ENCODE measurements around the gene GIMAP6. TPM values are rescaled to one million over a fixed set of nuclear protein-coding genes. Genes with fewer than 3 reads are reported as not detected.
A peak's percentile ranks its signal among the peaks of the same experiment; 100 is the strongest.
"Not testable (repeated sequence)": the region's sequence is repeated elsewhere in the genome, so short reads cannot be mapped to it uniquely, and the experiment has no call there.

The GIMAP6 gene
- total and polyA plus RNA-seq, 8 donors = 19.4 to 52.7 (median 28.6) TPM

DNA sequence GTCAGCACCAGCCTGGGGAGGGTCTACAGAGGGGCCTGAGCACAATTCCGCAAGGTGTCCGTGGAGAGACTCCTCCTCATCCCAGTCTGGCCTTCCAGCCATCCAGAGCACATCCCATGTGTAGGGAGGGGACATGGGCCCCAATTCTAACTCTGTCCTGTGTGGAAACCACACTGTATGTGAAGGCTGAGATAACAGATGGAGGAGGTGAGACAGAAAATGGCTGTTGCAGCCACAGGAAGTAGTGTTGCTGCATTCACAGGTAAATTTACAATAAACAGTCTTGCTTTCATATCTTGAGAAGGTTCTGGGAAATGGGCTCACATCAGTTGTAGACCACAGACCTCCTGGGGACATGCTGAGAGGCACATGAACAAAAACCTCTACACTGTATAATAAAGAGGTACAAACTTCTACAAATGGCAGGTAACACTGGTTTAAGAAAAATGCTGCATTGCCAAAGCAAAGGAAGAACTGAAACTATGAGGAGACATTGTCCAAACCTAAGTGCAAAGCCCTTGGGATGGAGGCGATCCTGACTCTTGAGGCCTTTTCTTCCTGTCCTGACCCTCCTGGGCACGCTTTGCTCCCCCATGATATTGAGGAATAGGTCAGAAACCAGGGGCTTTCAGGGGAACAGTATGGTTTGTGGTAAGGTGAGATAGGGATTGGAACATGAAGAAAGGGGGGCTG is 31.8 kb upstream of the GIMAP6 start:
- DNase-seq (no peak), ATAC-seq (no peak)
- Histone ChIP-seq H3K36me3 (no peaks in the 10 kb centered on the region), H3K27ac (peak overlapping the region in 1 of 2 donors; percentile 35), H3K9me3 (peaks cover 0 to 4% of the 10 kb centered on the region in 2 donors), H3K27me3 (no peaks in the 10 kb centered on the region), H3K4me3 (no peak overlapping the region), H3K4me1 (peaks cover 0 to 15% of the 10 kb centered on the region in 2 donors)
- intact Hi-C loops (cut with DNase I) = no loop called here
- TF ChIP-seq, protein P1, sequence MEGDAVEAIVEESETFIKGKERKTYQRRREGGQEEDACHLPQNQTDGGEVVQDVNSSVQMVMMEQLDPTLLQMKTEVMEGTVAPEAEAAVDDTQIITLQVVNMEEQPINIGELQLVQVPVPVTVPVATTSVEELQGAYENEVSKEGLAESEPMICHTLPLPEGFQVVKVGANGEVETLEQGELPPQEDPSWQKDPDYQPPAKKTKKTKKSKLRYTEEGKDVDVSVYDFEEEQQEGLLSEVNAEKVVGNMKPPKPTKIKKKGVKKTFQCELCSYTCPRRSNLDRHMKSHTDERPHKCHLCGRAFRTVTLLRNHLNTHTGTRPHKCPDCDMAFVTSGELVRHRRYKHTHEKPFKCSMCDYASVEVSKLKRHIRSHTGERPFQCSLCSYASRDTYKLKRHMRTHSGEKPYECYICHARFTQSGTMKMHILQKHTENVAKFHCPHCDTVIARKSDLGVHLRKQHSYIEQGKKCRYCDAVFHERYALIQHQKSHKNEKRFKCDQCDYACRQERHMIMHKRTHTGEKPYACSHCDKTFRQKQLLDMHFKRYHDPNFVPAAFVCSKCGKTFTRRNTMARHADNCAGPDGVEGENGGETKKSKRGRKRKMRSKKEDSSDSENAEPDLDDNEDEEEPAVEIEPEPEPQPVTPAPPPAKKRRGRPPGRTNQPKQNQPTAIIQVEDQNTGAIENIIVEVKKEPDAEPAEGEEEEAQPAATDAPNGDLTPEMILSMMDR (IDR thresholded peaks at IDR 0.05) = no peak

DNA sequence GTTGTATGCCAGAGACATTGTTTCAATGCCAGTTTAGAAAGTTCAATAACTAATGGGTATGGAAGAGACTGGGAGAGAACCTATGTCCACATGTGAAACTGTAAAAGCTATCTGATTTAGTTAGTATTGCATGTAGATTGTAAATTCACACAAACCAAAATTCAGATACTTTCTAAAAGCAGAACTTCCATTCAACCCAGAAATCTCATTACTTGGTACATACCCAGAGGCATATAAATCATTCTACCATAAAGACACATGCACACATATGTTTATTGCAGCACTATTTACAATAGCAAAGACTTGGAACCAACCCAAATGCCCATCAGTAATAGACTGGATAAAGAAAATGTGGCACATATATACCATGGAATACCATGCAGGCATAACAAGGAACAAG is 30.6 kb upstream of the GIMAP6 start:
- ATAC-seq; DNase-seq; H3K9me3 ChIP-seq; intact Hi-C loops (cut with DNase I); H3K27me3 ChIP-seq; H3K36me3 ChIP-seq; H3K4me3 ChIP-seq; H3K27ac ChIP-seq: not testable (repeated sequence)
- H3K4me1 ChIP-seq = peaks cover 0 to 15% of the 10 kb centered on the region in 2 donors

DNA sequence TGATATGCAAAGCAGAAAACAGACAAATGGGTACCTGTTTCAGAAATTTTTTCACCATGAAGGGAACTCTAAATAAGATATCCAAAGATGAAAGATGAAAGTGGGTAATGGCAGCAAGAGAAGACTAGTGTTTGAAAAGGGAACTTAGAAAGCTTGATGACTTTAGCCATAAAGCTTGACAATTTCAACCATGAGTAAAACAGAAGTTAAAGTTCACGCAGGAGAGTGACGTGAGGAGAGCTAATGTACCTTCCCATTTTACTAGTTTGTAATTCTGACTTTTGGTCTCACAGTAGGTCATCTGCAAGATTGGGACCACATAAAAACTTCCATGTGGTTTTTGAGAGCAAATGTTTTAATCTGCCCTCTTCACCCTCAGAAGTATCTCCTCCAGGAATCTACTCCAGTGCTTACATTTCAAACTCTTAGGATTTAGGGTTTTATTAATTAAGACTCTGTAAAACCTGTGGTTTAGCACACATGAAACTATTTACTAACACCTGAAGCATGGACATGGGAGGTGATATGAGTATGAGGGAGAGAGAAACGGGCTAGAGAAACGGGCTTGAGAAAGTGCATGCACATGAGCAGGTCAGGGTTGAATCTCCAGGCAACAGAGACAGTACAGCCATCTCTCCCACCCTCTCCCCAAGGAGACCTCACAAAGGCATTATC is 28.9 kb upstream of the GIMAP6 start:
- no peak for ATAC-seq
- intact Hi-C loops (cut with DNase I) = no loop called here

DNA sequence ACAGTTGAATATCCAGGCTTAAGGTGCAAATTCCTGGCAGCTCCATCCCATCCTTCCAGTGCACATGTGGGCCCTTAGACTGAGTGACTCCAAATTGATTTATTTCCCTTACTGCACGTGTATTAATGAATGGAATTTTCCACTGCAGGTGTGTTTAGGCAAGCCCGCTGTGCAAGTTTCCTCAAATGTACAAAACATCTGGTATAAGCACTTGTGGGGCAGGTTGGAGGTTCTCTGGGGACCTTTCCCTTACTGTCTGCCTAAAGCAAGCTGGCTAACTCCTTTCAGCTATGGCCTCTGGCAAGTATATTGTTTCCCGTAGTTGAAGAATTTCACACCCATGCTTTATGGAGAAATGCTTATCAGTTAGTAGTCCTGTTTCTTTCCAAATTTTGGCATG is 25.3 kb upstream of the GIMAP6 start:
- Histone ChIP-seq H3K4me1 (no peaks in the 10 kb centered on the region), H3K4me3 (no peak overlapping the region), H3K9me3 (no peaks in the 10 kb centered on the region), H3K36me3 (no peaks in the 10 kb centered on the region), H3K27ac (no peak overlapping the region), H3K27me3 (no peaks in the 10 kb centered on the region)
- ATAC-seq = no peak
- DNase-seq = no peak
- intact Hi-C loops (cut with DNase I) = no loop called here
- TF ChIP-seq, protein P1 (IDR thresholded peaks at IDR 0.05) = no peak

More for the DNA sequence above, 28.9 kb upstream of the GIMAP6 start:
- Histone ChIP-seq H3K36me3 (no peaks in the 10 kb centered on the region), H3K4me1 (peaks cover 0 to 9% of the 10 kb centered on the region in 2 donors), H3K4me3 (no peak overlapping the region), H3K27me3 (no peaks in the 10 kb centered on the region), H3K27ac (no peak overlapping the region), H3K9me3 (no peaks in the 10 kb centered on the region)
- DNase-seq = no peak
- TF ChIP-seq, protein P1 (IDR thresholded peaks at IDR 0.05) = no peak

DNA sequence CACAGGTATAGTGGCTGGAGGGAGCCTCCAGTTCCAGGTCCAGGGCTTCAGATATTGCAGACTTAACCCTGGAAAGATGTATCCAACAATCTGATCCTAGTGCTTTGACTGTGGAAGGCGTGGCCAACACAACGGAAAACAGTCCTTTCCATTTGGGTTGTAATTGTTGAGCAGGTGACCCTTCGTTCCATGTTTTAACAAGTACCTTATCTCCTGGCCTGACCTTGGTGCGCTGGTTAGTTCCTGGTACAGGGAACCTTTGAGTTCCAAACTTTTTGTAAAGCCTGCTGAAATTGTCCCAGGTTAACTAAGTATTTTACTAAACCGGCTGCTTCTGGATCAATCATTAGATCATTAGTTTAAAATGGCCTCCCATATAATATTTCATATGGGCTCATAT is 23.9 kb upstream of the GIMAP6 start:
- ATAC-seq = no peak
- Histone ChIP-seq H3K27ac (no peak overlapping the region), H3K9me3 (no peaks in the 10 kb centered on the region), H3K4me3 (no peak overlapping the region), H3K4me1 (no peaks in the 10 kb centered on the region), H3K27me3 (no peaks in the 10 kb centered on the region), H3K36me3 (no peaks in the 10 kb centered on the region)
- TF ChIP-seq, protein P1 (IDR thresholded peaks at IDR 0.05) = no peak
- intact Hi-C loops (cut with DNase I) = no loop called here
- no peak for DNase-seq

All from left lung (tissue), 10 donors.